A673 (cell line): ENCODE measurements around the gene TBX5. TPM values are rescaled to one million over a fixed set of nuclear protein-coding genes. Genes with fewer than 3 reads are reported as not detected.

Source experiments
- BruUV-seq: library from RNA; stranded (reverse); fragments of 400-500 nt; replicated peaks from 2 replicates; lab custom pipeline; 2021; lab: Mats Ljungman, UMichigan
- CTCF ChIA-PET: fragments of 300-600 bp; sonication (Branson Sonifier 250); formaldehyde crosslinking; loops from one replicate; lab custom pipeline; 2022; ENCODE audit warnings: antibody characterized with exemption; lab: Charles Lee
- POLR2A ChIA-PET: fragments of 300-600 bp; sonication (Branson Sonifier 250); formaldehyde crosslinking; loops from one replicate; lab custom pipeline; 2022; ENCODE audit warnings: antibody characterized with exemption; ENCODE audit not compliant: low non-redundant PET; lab: Charles Lee
- DNase-seq: peaks from one replicate; pipeline ENCODE4 v3.0.0-alpha.2; 2015; ENCODE audit warnings: low spot score
- H3K27ac ChIP-seq: fragments of 200-600 bp; sonication (generic); 2 replicates; pipeline ENCODE4 v1.5.1; 2016; ENCODE audit warnings: mixed run types, low read depth, mild to moderate bottlenecking, mixed read lengths, antibody characterized with exemption, low read length; ENCODE audit not compliant: poor library complexity, severe bottlenecking
- H3K27me3 ChIP-seq: fragments of 200-600 bp; sonication (generic); replicated peaks from 2 replicates; pipeline ENCODE4 v1.6.1; 2017; ENCODE audit warnings: mixed run types, low read depth, mild to moderate bottlenecking, mixed read lengths, antibody characterized with exemption, low read length; ENCODE audit not compliant: insufficient read depth, poor library complexity
- H3K36me3 ChIP-seq: fragments of 200-600 bp; sonication (generic); 2 replicates; pipeline ENCODE4 v1.6.1; 2016; ENCODE audit warnings: mixed run types, mild to moderate bottlenecking, mixed read lengths, antibody characterized with exemption, low read length; ENCODE audit not compliant: insufficient read depth, poor library complexity, severe bottlenecking
- H3K4me1 ChIP-seq: fragments of 200-600 bp; sonication (generic); 2 replicates; pipeline ENCODE4 v1.6.1; 2017; ENCODE audit warnings: mixed run types, mild to moderate bottlenecking, mixed read lengths, antibody characterized with exemption, low read length; ENCODE audit not compliant: insufficient read depth, poor library complexity, severe bottlenecking
- H3K4me3 ChIP-seq: fragments of 200-600 bp; sonication (generic); 2 replicates; pipeline ENCODE4 v1.5.1; 2016; ENCODE audit warnings: low read depth, mixed run types, mild to moderate bottlenecking, mixed read lengths, low read length; ENCODE audit not compliant: poor library complexity, severe bottlenecking
- H3K9me3 ChIP-seq: fragments of 200-600 bp; sonication (generic); 2 replicates; pipeline ENCODE4 v1.6.1; 2016; ENCODE audit warnings: mixed run types, low read depth, mild to moderate bottlenecking, mixed read lengths, antibody characterized with exemption, low read length; ENCODE audit not compliant: poor library complexity, severe bottlenecking
- CTCF ChIP-seq: fragments of 300-800, 200-600 bp; sonication (generic); conservative IDR thresholded peaks from 2 replicates; pipeline ENCODE4 v1.5.1; 2017; ENCODE audit warnings: low read depth, mild to moderate bottlenecking, antibody characterized with exemption, low read length, moderate library complexity, mixed read lengths
- EZH2 ChIP-seq: fragments of 200-600 bp; sonication (generic); IDR thresholded peaks from 2 replicates; pipeline ENCODE4 v1.6.1; 2017; ENCODE audit warnings: borderline replicate concordance, low read depth, mild to moderate bottlenecking, mixed read lengths, antibody characterized with exemption, low read length; ENCODE audit not compliant: poor library complexity, severe bottlenecking
- intact Hi-C: fragments of 100-400 bp; cut with micrococcal nuclease; formaldehyde crosslinking; loops from one replicate; pipeline ENCODE4 v1.10.0; 2022; ENCODE audit not compliant: unreplicated experiment
- total RNA-seq: library from RNA; stranded (reverse); gene quantifications from 2 replicates; pipeline ENCODE4 v1.2.3, GENCODE V29; 2021

Gene TBX5
- total RNA-seq, 1 experiment from 2014 or later = 2.1 TPM

GRCh38 chr12:114318984-114319383, 87.0 kb downstream of the TBX5 start:
- CTCF ChIA-PET = no interaction called here

GRCh38 chr12:114316076-114316475, 89.9 kb downstream of the TBX5 start:
- no peak for DNase-seq
- ChIA-PET CTCF (no interaction called here), POLR2A (no interaction called here)
- BruUV-seq = no TSS peak
- intact Hi-C loops = no loop called here
- Histone ChIP-seq H3K27ac (no peak overlapping the region), H3K4me1 (no peaks in the 10 kb centered on the region), H3K36me3 (no peaks in the 10 kb centered on the region), H3K4me3 (no peak overlapping the region), H3K27me3 (no peaks in the 10 kb centered on the region), H3K9me3 (no peaks in the 10 kb centered on the region)
- TF ChIP-seq EZH2 = no peak
- no peak for TF ChIP-seq CTCF

More at GRCh38 chr12:114318984-114319383, 87.0 kb downstream of the TBX5 start:
- Histone ChIP-seq H3K4me3 (no peak overlapping the region), H3K27me3 (no peaks in the 10 kb centered on the region), H3K9me3 (no peaks in the 10 kb centered on the region), H3K4me1 (no peaks in the 10 kb centered on the region), H3K36me3 (no peaks in the 10 kb centered on the region), H3K27ac (no peak overlapping the region)
- intact Hi-C loops = no loop called here
- TF ChIP-seq CTCF (no peak), EZH2 (no peak)
- DNase-seq = no peak
- BruUV-seq = no TSS peak
- POLR2A ChIA-PET = no interaction called here

GRCh38 chr12:114314974-114315720, 90.8 kb downstream of the TBX5 start:
- DNase-seq = no peak
- Histone ChIP-seq H3K9me3 (no peaks in the 10 kb centered on the region), H3K27ac (no peak overlapping the region), H3K36me3 (no peaks in the 10 kb centered on the region), H3K4me1 (no peaks in the 10 kb centered on the region), H3K4me3 (no peak overlapping the region), H3K27me3 (no peaks in the 10 kb centered on the region)
- intact Hi-C loops = no loop called here
- BruUV-seq = no TSS peak
- ChIA-PET CTCF (no interaction called here), POLR2A (no interaction called here)
- TF ChIP-seq CTCF = no peak
- TF ChIP-seq EZH2 = no peak
